H1 (cell line): Measurements from ENCODE around the gene ACAA1. TPM values are rescaled to one million over a fixed set of nuclear protein-coding genes. Genes with fewer than 3 reads are reported as not detected.
A peak's percentile ranks its signal among the peaks of the same experiment; 100 is the strongest.

ENCODE experiments used
- CTCF ChIA-PET: fragments of 300-600 bp; sonication (Branson Sonifier 250); formaldehyde crosslinking; loops from one replicate; lab custom pipeline; 2021; ENCODE audit not compliant: partially characterized antibody; lab: Charles Lee
- POLR2A ChIA-PET: fragments of 300-600 bp; sonication (Branson Sonifier 250); formaldehyde crosslinking; loops from one replicate; lab custom pipeline; 2021; ENCODE audit warnings: inconsistent platforms; ENCODE audit not compliant: partially characterized antibody; lab: Charles Lee
- DNase-seq, 2 experiments: peaks; one replicate each; pipeline versions ENCODE4 v3.0.0 to v3.0.0-alpha.2; 2010 to 2022; ENCODE audit warnings: low spot score in 2 of 2, low read depth in 1 of 2, mixed read lengths in 1 of 2
- FAIRE-seq: peaks from 2 replicates; lab custom pipeline; 2011; peaks lifted over from hg19 to GRCh38; lab: Jason Lieb, UNC
- H2AFZ ChIP-seq: 2 replicates; pipeline ENCODE4 v1.8.1; 2012; ENCODE audit warnings: low read length, inconsistent platforms
- H2AK5ac ChIP-seq: 2 replicates; pipeline ENCODE4 v1.6.1; 2013; ENCODE audit warnings: low read depth, low read length
- H2BK120ac ChIP-seq: replicated peaks from 2 replicates; pipeline ENCODE3; 2013; ENCODE audit warnings: low read depth, low read length, inconsistent platforms
- H2BK12ac ChIP-seq: 2 replicates; pipeline ENCODE4 v1.6.1; 2013; ENCODE audit warnings: low read depth, low read length
- H2BK15ac ChIP-seq: 2 replicates; pipeline ENCODE4 v1.6.1; 2013; ENCODE audit warnings: low read length
- H2BK20ac ChIP-seq: 2 replicates; pipeline ENCODE4 v1.6.1; 2013; ENCODE audit warnings: low read length
- H2BK5ac ChIP-seq: 2 replicates; pipeline ENCODE4 v1.6.1; 2013; ENCODE audit warnings: low read depth, low read length
- H3K14ac ChIP-seq: 2 replicates; pipeline ENCODE4 v1.6.1; 2013; ENCODE audit warnings: inconsistent platforms; ENCODE audit not compliant: insufficient read length
- H3K18ac ChIP-seq: 2 replicates; pipeline ENCODE4 v1.6.1; 2013; ENCODE audit warnings: low read length; ENCODE audit errors: extremely low read depth
- H3K23ac ChIP-seq: 2 replicates; pipeline ENCODE4 v1.6.1; 2013; ENCODE audit warnings: inconsistent platforms; ENCODE audit not compliant: insufficient read length
- H3K23me2 ChIP-seq: 2 replicates; pipeline ENCODE4 v1.6.1; 2013; ENCODE audit warnings: low read depth, low read length
- H3K27ac ChIP-seq: 2 replicates; pipeline ENCODE4 v1.6.1; 2011; ENCODE audit warnings: low read depth, low read length, inconsistent platforms
- H3K27me3 ChIP-seq, 4 experiments: replicated peaks in 1 of 4; 1 replicate in 1 of 4; 2 replicates in 3 of 4; pipeline versions ENCODE4 v1.6.1 to v1.8.1; 2011 to 2013; ENCODE audit warnings: low read length in 3 of 4, mild to moderate bottlenecking in 3 of 4, inconsistent platforms in 2 of 4, mixed read lengths in 2 of 4, moderate library complexity in 1 of 4; ENCODE audit not compliant: control insufficient read depth in 3 of 4, insufficient read depth in 3 of 4; ENCODE audit errors: extremely low read depth in 1 of 4
- H3K36me3 ChIP-seq, 4 experiments: 2 replicates each; pipeline versions ENCODE4 v1.6.1 to v1.8.1; 2011 to 2013; ENCODE audit warnings: mild to moderate bottlenecking in 4 of 4, low read length in 3 of 4, moderate library complexity in 2 of 4, control low read depth in 1 of 4, inconsistent platforms in 1 of 4; ENCODE audit not compliant: insufficient read depth in 4 of 4, control insufficient read depth in 2 of 4
- H3K4ac ChIP-seq: replicated peaks from 2 replicates; pipeline ENCODE3; 2013; ENCODE audit warnings: low read length, low read depth, mixed read lengths, inconsistent platforms; ENCODE audit not compliant: insufficient read length
- H3K4me1 ChIP-seq, 4 experiments: replicated peaks in 1 of 4; 1 replicate in 1 of 4; 2 replicates in 3 of 4; pipeline versions ENCODE4 v1.6.1 to v1.8.1; 2011 to 2013; ENCODE audit warnings: low read length in 3 of 4, inconsistent platforms in 2 of 4, mixed read lengths in 1 of 4; ENCODE audit not compliant: insufficient read depth in 4 of 4, control insufficient read depth in 3 of 4
- H3K4me2 ChIP-seq, 2 experiments: 2 replicates each; pipeline versions ENCODE4 v1.6.1 to v1.8.1; 2011 to 2013; ENCODE audit warnings: low read depth in 2 of 2, low read length in 2 of 2, control low read depth in 1 of 2, inconsistent platforms in 1 of 2, mild to moderate bottlenecking in 1 of 2; ENCODE audit not compliant: insufficient read depth in 1 of 2
- H3K4me3 ChIP-seq, 4 experiments: fragments of 200-600, 300-600 bp in 1 of 4; sonication (generic), shearing (Covaris generic), sonication (Bioruptor Twin) in 1 of 4; 2 replicates each; pipeline versions ENCODE4 v1.5.1 to v1.8.1; 2011 to 2016; ENCODE audit warnings: low read length in 4 of 4, low read depth in 3 of 4, control low read depth in 2 of 4, inconsistent platforms in 2 of 4, mild to moderate bottlenecking in 2 of 4, mixed read lengths in 1 of 4, moderate library complexity in 1 of 4; ENCODE audit not compliant: insufficient read depth in 2 of 4; ENCODE audit errors: extremely low read depth in 1 of 4
- H3K56ac ChIP-seq: replicated peaks from 2 replicates; pipeline ENCODE3; 2013; ENCODE audit warnings: low read depth, mild to moderate bottlenecking, mixed read lengths, low read length, inconsistent platforms; ENCODE audit not compliant: insufficient read length
- H3K79me1 ChIP-seq: 2 replicates; pipeline ENCODE4 v1.6.1; 2013; ENCODE audit warnings: low read depth, low read length, control low read depth
- H3K79me2 ChIP-seq, 2 experiments: 2 replicates each; pipeline versions ENCODE4 v1.6.1 to v1.8.1; 2012 to 2013; ENCODE audit warnings: low read length in 2 of 2, mild to moderate bottlenecking in 2 of 2, inconsistent platforms in 1 of 2; ENCODE audit not compliant: insufficient read depth in 2 of 2, control insufficient read depth in 1 of 2
- H3K9ac ChIP-seq, 4 experiments: replicated peaks in 1 of 4; 1 replicate in 1 of 4; 2 replicates in 3 of 4; pipeline versions ENCODE4 v1.6.1 to v1.8.1; 2011 to 2013; ENCODE audit warnings: low read depth in 3 of 4, low read length in 3 of 4, control low read depth in 2 of 4, mild to moderate bottlenecking in 2 of 4, moderate library complexity in 2 of 4, inconsistent platforms in 1 of 4; ENCODE audit errors: extremely low read depth in 1 of 4
- H3K9me3 ChIP-seq, 2 experiments: 2 replicates each; pipeline versions ENCODE4 v1.6.1 to v1.8.1; 2012 to 2013; ENCODE audit warnings: mild to moderate bottlenecking in 2 of 2, moderate library complexity in 2 of 2, control low read depth in 1 of 2, inconsistent platforms in 1 of 2, low read depth in 1 of 2, low read length in 1 of 2, mixed read lengths in 1 of 2; ENCODE audit not compliant: insufficient read depth in 2 of 2
- H4K20me1 ChIP-seq, 2 experiments: replicated peaks in 1 of 2; 2 replicates each; pipeline versions ENCODE3 to v1.8.1; 2011 to 2013; ENCODE audit warnings: inconsistent platforms in 2 of 2, low read length in 2 of 2, mild to moderate bottlenecking in 1 of 2; ENCODE audit not compliant: insufficient read depth in 2 of 2, control insufficient read depth in 1 of 2
- H4K5ac ChIP-seq: 2 replicates; pipeline ENCODE4 v1.6.1; 2013; ENCODE audit warnings: low read length, low read depth, mixed read lengths, inconsistent platforms; ENCODE audit not compliant: insufficient read length
- H4K8ac ChIP-seq: 2 replicates; pipeline ENCODE4 v1.8.0; 2013; ENCODE audit warnings: mild to moderate bottlenecking, moderate library complexity, low read length, inconsistent platforms; ENCODE audit not compliant: insufficient read depth; ENCODE audit errors: extremely low read depth
- H4K91ac ChIP-seq: replicated peaks from 2 replicates; pipeline ENCODE3; 2013; ENCODE audit warnings: low read length, mixed read lengths, inconsistent platforms; ENCODE audit not compliant: insufficient read length
- CBX5 ChIP-seq: fragments of 300-800, 300-1000 bp; sonication (generic); IDR thresholded peaks from 2 replicates; pipeline ENCODE4 v1.7.1; 2016; ENCODE audit warnings: antibody characterized with exemption, low read length, low read depth
- FOSL1 ChIP-seq: IDR thresholded peaks from 2 replicates; pipeline ENCODE4 v1.6.1; 2011; ENCODE audit warnings: mild to moderate bottlenecking, low read depth, low read length, moderate library complexity; ENCODE audit not compliant: insufficient read depth
- GABPA ChIP-seq: IDR thresholded peaks from 2 replicates; pipeline ENCODE4 v1.6.1; 2011; ENCODE audit warnings: mild to moderate bottlenecking, low read length, moderate library complexity, borderline replicate concordance; ENCODE audit not compliant: insufficient read depth
- GTF2F1 ChIP-seq: IDR thresholded peaks from 2 replicates; pipeline ENCODE4 v1.6.1; 2012; ENCODE audit warnings: low read depth, low read length, improper control_type of control experiment, borderline replicate concordance
- HDAC2 ChIP-seq, 2 experiments: fragments of 300-600 bp in 1 of 2; sonication (generic) in 1 of 2; IDR thresholded peaks; 2 replicates each; pipeline ENCODE4 v1.6.1; 2011 to 2012; ENCODE audit warnings: low read depth in 2 of 2, low read length in 2 of 2, mild to moderate bottlenecking in 2 of 2, moderate library complexity in 2 of 2, borderline replicate concordance in 1 of 2, inconsistent platforms in 1 of 2
- KDM5A ChIP-seq: fragments of 200-600 bp; IDR thresholded peaks from 2 replicates; pipeline ENCODE4 v1.7.1; 2012; ENCODE audit warnings: mild to moderate bottlenecking, low read length, inconsistent platforms, mixed read lengths
- NANOG ChIP-seq: IDR thresholded peaks from 2 replicates; pipeline ENCODE4 v1.6.1; 2011; ENCODE audit warnings: low read length, low read depth, mild to moderate bottlenecking, inconsistent platforms; ENCODE audit not compliant: insufficient read depth, poor library complexity, severe bottlenecking
- RNF2 ChIP-seq: fragments of 200-900, 300-1000 bp; sonication (generic); IDR thresholded peaks from 2 replicates; pipeline ENCODE4 v1.7.1; 2016; ENCODE audit warnings: borderline replicate concordance, low read depth, mild to moderate bottlenecking, antibody characterized with exemption, low read length; ENCODE audit not compliant: poor library complexity, severe bottlenecking; ENCODE audit errors: missing control alignments
- SP1 ChIP-seq: IDR thresholded peaks from 2 replicates; pipeline ENCODE4 v1.6.1; 2011; ENCODE audit warnings: low read depth, low read length
- TAF7 ChIP-seq: optimal IDR thresholded peaks from 2 replicates; pipeline ENCODE3; 2011; ENCODE audit warnings: low read depth, mild to moderate bottlenecking, inconsistent platforms, low read length, moderate library complexity, borderline replicate concordance
- WGBS, 2 experiments: shearing (Covaris generic) in 1 of 2; methylation state at CpG; one replicate each; pipeline versions ENCODE4 v1.1.6 to v1.1.7; 2013 to 2015; ENCODE audit warnings: low lambda C conversion rate in 2 of 2, mixed read lengths in 2 of 2, inconsistent platforms in 1 of 2, low coverage in 1 of 2, missing lambda C conversion rate in 1 of 2; ENCODE audit not compliant: insufficient replicate concordance in 2 of 2, insufficient coverage in 1 of 2, insufficient read length in 1 of 2; ENCODE audit errors: extremely low coverage in 1 of 2, missing lambda C conversion rate in 1 of 2; 5-methylcytosine and 5-hydroxymethylcytosine counted together
- polyA plus RNA-seq, 7 experiments: library from polyadenylated mRNA; depleted of rRNA in 3 of 7; stranded (reverse) in 5 of 7; unstranded in 2 of 7; fragments of >200 nt in 5 of 7; fragments of 200-250 nt in 2 of 7; gene quantifications; 1 replicate in 5 of 7; 2 replicates in 1 of 7; 4 replicates in 1 of 7; pipeline versions ENCODE4 v1.2.1 to v1.2.3, GENCODE V29; 2011 to 2013; ENCODE audit warnings: missing spikeins in 2 of 7, mixed read lengths in 2 of 7
- total RNA-seq: library from RNA; stranded (reverse); fragmentation: NEBNext Ultra II Directional; extraction: Animal tissue kit (Norgen Biotek cat#: 25700); gene quantifications from 2 replicates; pipeline ENCODE4 v1.2.1, GENCODE V29; 2021
- TF ChIP-seq, protein P1 (sequence below): IDR thresholded peaks from 2 replicates; pipeline ENCODE4 v1.6.1; 2012; ENCODE audit warnings: inconsistent platforms
- TF ChIP-seq, protein P2 (sequence below): IDR thresholded peaks from 2 replicates; pipeline ENCODE4 v1.6.1; 2012; ENCODE audit warnings: inconsistent platforms

The ACAA1 gene
- total and polyA plus RNA-seq, 2 of the 8 experiments (the other 6 are each of a cell fraction or from before 2014, with no cell fraction given), result 23.1 to 34.8 TPM

DNA sequence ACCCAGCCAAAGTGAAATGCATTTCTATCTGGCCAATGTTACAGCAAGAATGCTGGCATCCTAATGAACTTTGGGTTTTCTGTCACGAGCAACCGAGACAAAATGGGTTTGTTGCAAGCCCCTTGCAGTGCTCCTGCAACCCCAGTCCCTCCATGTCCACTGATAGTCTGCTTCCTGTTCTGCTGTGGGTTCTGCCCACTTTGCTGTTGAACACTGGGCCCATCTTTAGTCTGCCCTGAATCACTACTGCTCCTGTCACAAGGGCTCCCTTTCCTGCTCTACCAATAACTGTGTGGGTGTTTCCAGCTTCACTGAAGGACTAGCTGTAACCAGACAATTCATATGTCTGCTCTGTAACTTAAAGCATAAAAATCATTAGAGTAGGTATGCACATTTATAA, 15.7 kb upstream of the ACAA1 start:
- no peak overlapping the region for H2BK5ac ChIP-seq
- H3K27me3 ChIP-seq, result no peaks in the 10 kb centered on the region
- ChIA-PET CTCF (interaction anchor here (1.7 to 10.9 kb wide), 4 partner anchors 11 to 23 kb away, joined by 5 to 52 read pairs (median 9); partner anchors contain the start of genes ACAA1 and MYD88), POLR2A (interaction anchor here (0.6 to 2.0 kb wide), 2 partner anchors 13 to 36 kb away, joined by 3 to 6 read pairs; partner anchors contain the start of gene OXSR1)
- H2BK20ac ChIP-seq, result no peak overlapping the region
- H2BK120ac ChIP-seq, result no peak overlapping the region
- H3K18ac ChIP-seq, result no peak overlapping the region
- H4K91ac ChIP-seq, result no peak overlapping the region
- no peaks in the 10 kb centered on the region for H3K23me2 ChIP-seq
- FAIRE-seq (no peak), DNase-seq (peak in 1 of 2 experiments; percentile 26)
- no peaks in the 10 kb centered on the region for H3K79me2 ChIP-seq
- H3K4me1 ChIP-seq, result no peaks in the 10 kb centered on the region
- no peak overlapping the region for H2AFZ ChIP-seq
- H4K20me1 ChIP-seq, result no peaks in the 10 kb centered on the region
- no peak overlapping the region for H2AK5ac ChIP-seq
- no peak overlapping the region for H4K8ac ChIP-seq
- H3K9me3 ChIP-seq, result no peaks in the 10 kb centered on the region
- H3K56ac ChIP-seq, result no peak overlapping the region
- H3K79me1 ChIP-seq, result no peaks in the 10 kb centered on the region
- H2BK15ac ChIP-seq, result no peak overlapping the region
- no peak overlapping the region; a peak in 1 of 7 replicates for H3K9ac ChIP-seq
- H3K27ac ChIP-seq, result no peak overlapping the region
- no peak overlapping the region for H2BK12ac ChIP-seq
- H3K4me3 ChIP-seq, result no peak overlapping the region
- WGBS, 2 experiments, result 84% methylated on average over 2 of the region's 2 CpGs; no CpG with 5 or more reads in 1 of the 2 experiments
- H3K4ac ChIP-seq, result no peak overlapping the region
- no peak overlapping the region for H3K23ac ChIP-seq
- no peaks in the 10 kb centered on the region for H3K36me3 ChIP-seq
- no peak overlapping the region for H4K5ac ChIP-seq
- no peak overlapping the region for H3K14ac ChIP-seq
- H3K4me2 ChIP-seq, result no peak overlapping the region
- TF ChIP-seq GABPA (no peak), NANOG (no peak), TAF7 (no peak), GTF2F1 (no peak), KDM5A (no peak), SP1 (no peak), HDAC2 (IDR thresholded peaks at IDR 0.05; ENCODE audit: borderline replicate concordance in 1 of 2, low read depth in 2 of 2, low read length in 2 of 2) (no peak), RNF2 (no peak), FOSL1 (no peak), CBX5 (no peak)
- TF ChIP-seq, protein P1, sequence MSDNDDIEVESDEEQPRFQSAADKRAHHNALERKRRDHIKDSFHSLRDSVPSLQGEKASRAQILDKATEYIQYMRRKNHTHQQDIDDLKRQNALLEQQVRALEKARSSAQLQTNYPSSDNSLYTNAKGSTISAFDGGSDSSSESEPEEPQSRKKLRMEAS, result no peak
- TF ChIP-seq, protein P2, sequence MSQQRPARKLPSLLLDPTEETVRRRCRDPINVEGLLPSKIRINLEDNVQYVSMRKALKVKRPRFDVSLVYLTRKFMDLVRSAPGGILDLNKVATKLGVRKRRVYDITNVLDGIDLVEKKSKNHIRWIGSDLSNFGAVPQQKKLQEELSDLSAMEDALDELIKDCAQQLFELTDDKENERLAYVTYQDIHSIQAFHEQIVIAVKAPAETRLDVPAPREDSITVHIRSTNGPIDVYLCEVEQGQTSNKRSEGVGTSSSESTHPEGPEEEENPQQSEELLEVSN, result no peak
